ENCODE results near the gene ASB10. TPM values are rescaled to one million over a fixed set of nuclear protein-coding genes. Genes with fewer than 3 reads are reported as not detected.

Gene ASB10
- polyA plus RNA-seq, 2 of the 4 experiments (the other 2 are of a cell fraction), result not detected

DNA sequence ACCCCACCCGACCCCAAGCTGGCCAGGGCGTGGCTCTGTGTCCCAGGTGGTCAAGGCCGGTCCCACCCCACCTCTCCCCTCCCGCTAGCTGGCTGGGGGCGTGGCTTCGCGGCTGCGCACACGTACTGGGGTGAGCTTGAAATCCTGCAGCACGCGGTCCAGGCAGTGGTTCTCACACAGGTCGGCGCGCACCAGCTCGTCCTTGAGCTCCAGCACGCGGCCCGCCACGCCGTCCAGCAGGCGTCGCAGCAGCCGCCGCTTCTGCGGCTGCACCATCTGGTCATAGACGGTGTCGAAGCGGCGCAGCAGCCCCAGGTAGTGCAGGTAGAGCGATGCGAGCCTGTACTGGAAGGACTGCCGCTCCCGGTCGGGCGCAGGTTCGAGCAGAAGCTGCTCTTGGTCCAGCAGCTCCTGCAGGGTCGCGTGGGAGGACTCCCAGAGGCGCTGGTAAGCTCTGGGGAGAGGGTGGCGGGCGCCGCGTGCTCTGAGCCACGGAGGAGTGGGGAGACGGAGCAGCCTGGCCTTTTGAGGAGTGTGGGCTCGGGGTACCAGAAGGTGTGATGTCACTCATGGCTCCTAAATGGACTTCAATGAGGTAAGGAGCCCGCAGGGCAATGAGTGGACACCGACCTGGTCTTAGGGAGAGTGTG is 17.5 kb upstream of the ASB10 start:
- ATAC-seq, result peak in 1 of 2 experiments; percentile 9; a peak in 1 of 6 replicates
- Histone ChIP-seq H3K27ac (no peak overlapping the region), H3K9me3 (no peaks in the 10 kb centered on the region), H3K4me1 (no peaks in the 10 kb centered on the region), H3K4me2 (no peak overlapping the region), H3K4me3 (no peak overlapping the region)
- DNase-seq (ENCODE audit: low read depth in 1 of 2, low spot score in 1 of 2), result no peak
- WGBS (ENCODE audit: missing lambda C conversion rate), result 65% methylated on average over 30 of the region's 48 CpGs
- FAIRE-seq, result no peak
- TF ChIP-seq POLR2A (IDR thresholded peaks at IDR 0.05; ENCODE audit: low read length) (no peak), NR3C1 (IDR thresholded peaks at IDR 0.05) (no peak), SREBF2 (IDR thresholded peaks at IDR 0.05) (no peak), MAZ (IDR thresholded peaks at IDR 0.05; ENCODE audit: borderline replicate concordance, low read depth, low read length) (no peak), RARB (CRISPR knock-in tag; IDR thresholded peaks at IDR 0.05) (no peak), JUN (IDR thresholded peaks at IDR 0.05) (no peak)
- TF ChIP-seq, protein P1, sequence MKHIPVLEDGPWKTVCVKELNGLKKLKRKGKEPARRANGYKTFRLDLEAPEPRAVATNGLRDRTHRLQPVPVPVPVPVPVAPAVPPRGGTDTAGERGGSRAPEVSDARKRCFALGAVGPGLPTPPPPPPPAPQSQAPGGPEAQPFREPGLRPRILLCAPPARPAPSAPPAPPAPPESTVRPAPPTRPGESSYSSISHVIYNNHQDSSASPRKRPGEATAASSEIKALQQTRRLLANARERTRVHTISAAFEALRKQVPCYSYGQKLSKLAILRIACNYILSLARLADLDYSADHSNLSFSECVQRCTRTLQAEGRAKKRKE (CRISPR knock-in tag; IDR thresholded peaks at IDR 0.05; ENCODE audit: low read depth), result no peak
- ChIA-PET POLR2A (no interaction called here), CTCF (interaction anchor here (0.5 to 1.8 kb wide), 3 partner anchors 37 to 86 kb away, joined by 3 to 5 read pairs (median 4); partner anchors contain the start of gene GBX1)

DNA sequence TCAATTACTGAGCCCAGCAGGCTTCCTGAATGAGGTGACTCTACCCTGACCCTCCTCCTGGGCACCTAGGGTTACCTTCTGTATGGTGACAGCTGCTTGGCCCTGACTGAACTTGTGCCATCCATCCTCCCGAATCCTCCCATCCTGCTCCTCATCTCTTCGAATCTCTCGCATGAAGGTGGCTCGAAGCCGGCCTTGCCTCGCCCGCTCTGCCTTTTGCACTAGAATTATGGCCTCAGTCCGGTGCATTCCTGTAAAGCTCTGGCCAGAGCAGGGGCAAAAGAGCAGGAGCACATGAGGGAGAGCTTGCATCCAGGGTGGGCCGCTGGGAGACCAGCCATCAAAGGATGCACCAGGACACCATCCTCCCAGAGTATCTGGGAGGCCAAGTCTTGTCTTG is 15.8 kb upstream of the ASB10 start:
- Histone ChIP-seq H3K4me3 (no peak overlapping the region), H3K9me3 (no peaks in the 10 kb centered on the region), H3K4me2 (no peak overlapping the region), H3K4me1 (no peaks in the 10 kb centered on the region), H3K27ac (no peak overlapping the region)
- ATAC-seq (no peak), DNase-seq (ENCODE audit: low read depth in 1 of 2, low spot score in 1 of 2) (no peak), FAIRE-seq (no peak)
- WGBS (ENCODE audit: missing lambda C conversion rate), result 68% methylated on average over 9 of the region's 9 CpGs
- no peak for TF ChIP-seq PHF8 (IDR thresholded peaks at IDR 0.05; ENCODE audit: borderline replicate concordance, low read depth)
- no peak for TF ChIP-seq HOXB13 (CRISPR knock-in tag; IDR thresholded peaks at IDR 0.05; ENCODE audit: low read depth)
- TF ChIP-seq POLR2AphosphoS2 (conservative IDR thresholded peaks at IDR 0.05; ENCODE audit: low read length), result no peak
- TF ChIP-seq TP53 (CRISPR knock-in tag; IDR thresholded peaks at IDR 0.05), result no peak
- no peak for TF ChIP-seq NFE2L2 (conservative IDR thresholded peaks at IDR 0.05; ENCODE audit: low read length)
- TF ChIP-seq TFCP2L1 (CRISPR knock-in tag; IDR thresholded peaks at IDR 0.05), result no peak
- CTCF ChIA-PET, result interaction anchor here (1.1 kb wide), 1 partner anchor 18 kb away, joined by 3 read pairs; no protein-coding TSS in a partner anchor
- POLR2A ChIA-PET, result no interaction called here

DNA sequence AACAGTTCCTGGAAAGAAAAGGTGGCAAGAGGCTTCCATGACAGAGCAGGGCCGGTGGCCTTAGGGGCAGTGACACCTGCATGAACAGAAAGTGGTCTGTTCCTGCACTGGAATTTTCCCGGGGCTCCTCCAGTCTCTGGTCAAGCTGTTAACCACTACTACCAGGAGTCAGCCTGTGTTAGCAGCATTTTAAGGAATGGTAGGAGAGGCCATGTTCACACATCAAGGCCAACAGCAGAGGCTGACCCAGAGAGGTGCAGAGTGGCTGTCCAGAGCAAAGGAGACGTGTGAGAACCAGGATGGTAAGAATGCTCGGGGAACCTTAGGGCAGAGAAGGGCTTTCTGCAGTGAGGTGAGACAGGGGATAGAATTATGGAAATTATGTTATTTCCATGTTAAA is 14.7 kb upstream of the ASB10 start:
- Histone ChIP-seq H3K9me3 (no peaks in the 10 kb centered on the region), H3K4me2 (no peak overlapping the region), H3K27ac (no peak overlapping the region), H3K4me1 (no peaks in the 10 kb centered on the region), H3K4me3 (no peak overlapping the region)
- WGBS (ENCODE audit: missing lambda C conversion rate), result 36% methylated on average over 4 of the region's 4 CpGs
- POLR2A ChIA-PET, result no interaction called here
- TF ChIP-seq CEBPB (IDR thresholded peaks at IDR 0.05), result no peak
- TF ChIP-seq FOXS1 (CRISPR knock-in tag; IDR thresholded peaks at IDR 0.05), result no peak
- TF ChIP-seq GATA3 (IDR thresholded peaks at IDR 0.05; ENCODE audit: borderline replicate concordance), result no peak
- no peak for TF ChIP-seq EHF (CRISPR knock-in tag; IDR thresholded peaks at IDR 0.05)
- TF ChIP-seq, protein P2, sequence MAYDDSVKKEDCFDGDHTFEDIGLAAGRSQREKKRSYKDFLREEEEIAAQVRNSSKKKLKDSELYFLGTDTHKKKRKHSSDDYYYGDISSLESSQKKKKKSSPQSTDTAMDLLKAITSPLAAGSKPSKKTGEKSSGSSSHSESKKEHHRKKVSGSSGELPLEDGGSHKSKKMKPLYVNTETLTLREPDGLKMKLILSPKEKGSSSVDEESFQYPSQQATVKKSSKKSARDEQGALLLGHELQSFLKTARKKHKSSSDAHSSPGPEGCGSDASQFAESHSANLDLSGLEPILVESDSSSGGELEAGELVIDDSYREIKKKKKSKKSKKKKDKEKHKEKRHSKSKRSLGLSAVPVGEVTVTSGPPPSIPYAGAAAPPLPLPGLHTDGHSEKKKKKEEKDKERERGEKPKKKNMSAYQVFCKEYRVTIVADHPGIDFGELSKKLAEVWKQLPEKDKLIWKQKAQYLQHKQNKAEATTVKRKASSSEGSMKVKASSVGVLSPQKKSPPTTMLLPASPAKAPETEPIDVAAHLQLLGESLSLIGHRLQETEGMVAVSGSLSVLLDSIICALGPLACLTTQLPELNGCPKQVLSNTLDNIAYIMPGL (CRISPR knock-in tag; IDR thresholded peaks at IDR 0.05; ENCODE audit: borderline replicate concordance), result no peak
- TF ChIP-seq, protein P3, sequence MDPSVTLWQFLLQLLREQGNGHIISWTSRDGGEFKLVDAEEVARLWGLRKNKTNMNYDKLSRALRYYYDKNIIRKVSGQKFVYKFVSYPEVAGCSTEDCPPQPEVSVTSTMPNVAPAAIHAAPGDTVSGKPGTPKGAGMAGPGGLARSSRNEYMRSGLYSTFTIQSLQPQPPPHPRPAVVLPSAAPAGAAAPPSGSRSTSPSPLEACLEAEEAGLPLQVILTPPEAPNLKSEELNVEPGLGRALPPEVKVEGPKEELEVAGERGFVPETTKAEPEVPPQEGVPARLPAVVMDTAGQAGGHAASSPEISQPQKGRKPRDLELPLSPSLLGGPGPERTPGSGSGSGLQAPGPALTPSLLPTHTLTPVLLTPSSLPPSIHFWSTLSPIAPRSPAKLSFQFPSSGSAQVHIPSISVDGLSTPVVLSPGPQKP (IDR thresholded peaks at IDR 0.05; ENCODE audit: low read depth, low read length), result no peak
- TF ChIP-seq POLR2A (IDR thresholded peaks at IDR 0.05; ENCODE audit: low read length), result no peak
- TF ChIP-seq KDM1A (IDR thresholded peaks at IDR 0.05; ENCODE audit: low read depth), result no peak
- no peak for TF ChIP-seq EP300 (IDR thresholded peaks at IDR 0.05)
- TF ChIP-seq ZSCAN20 (CRISPR knock-in tag; IDR thresholded peaks at IDR 0.05), result no peak
- TF ChIP-seq, protein P4, sequence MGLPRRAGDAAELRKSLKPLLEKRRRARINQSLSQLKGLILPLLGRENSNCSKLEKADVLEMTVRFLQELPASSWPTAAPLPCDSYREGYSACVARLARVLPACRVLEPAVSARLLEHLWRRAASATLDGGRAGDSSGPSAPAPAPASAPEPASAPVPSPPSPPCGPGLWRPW (IDR thresholded peaks at IDR 0.05), result no peak
- TF ChIP-seq, protein P5, sequence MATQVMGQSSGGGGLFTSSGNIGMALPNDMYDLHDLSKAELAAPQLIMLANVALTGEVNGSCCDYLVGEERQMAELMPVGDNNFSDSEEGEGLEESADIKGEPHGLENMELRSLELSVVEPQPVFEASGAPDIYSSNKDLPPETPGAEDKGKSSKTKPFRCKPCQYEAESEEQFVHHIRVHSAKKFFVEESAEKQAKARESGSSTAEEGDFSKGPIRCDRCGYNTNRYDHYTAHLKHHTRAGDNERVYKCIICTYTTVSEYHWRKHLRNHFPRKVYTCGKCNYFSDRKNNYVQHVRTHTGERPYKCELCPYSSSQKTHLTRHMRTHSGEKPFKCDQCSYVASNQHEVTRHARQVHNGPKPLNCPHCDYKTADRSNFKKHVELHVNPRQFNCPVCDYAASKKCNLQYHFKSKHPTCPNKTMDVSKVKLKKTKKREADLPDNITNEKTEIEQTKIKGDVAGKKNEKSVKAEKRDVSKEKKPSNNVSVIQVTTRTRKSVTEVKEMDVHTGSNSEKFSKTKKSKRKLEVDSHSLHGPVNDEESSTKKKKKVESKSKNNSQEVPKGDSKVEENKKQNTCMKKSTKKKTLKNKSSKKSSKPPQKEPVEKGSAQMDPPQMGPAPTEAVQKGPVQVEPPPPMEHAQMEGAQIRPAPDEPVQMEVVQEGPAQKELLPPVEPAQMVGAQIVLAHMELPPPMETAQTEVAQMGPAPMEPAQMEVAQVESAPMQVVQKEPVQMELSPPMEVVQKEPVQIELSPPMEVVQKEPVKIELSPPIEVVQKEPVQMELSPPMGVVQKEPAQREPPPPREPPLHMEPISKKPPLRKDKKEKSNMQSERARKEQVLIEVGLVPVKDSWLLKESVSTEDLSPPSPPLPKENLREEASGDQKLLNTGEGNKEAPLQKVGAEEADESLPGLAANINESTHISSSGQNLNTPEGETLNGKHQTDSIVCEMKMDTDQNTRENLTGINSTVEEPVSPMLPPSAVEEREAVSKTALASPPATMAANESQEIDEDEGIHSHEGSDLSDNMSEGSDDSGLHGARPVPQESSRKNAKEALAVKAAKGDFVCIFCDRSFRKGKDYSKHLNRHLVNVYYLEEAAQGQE (IDR thresholded peaks at IDR 0.05), result no peak
- no peak for TF ChIP-seq TFCP2L1 (CRISPR knock-in tag; IDR thresholded peaks at IDR 0.05)
- no peak for TF ChIP-seq ESRRA (IDR thresholded peaks at IDR 0.05; ENCODE audit: borderline replicate concordance, low read length)
- no peak for TF ChIP-seq JUN (IDR thresholded peaks at IDR 0.05)
- ATAC-seq (no peak), FAIRE-seq (no peak), DNase-seq (ENCODE audit: low read depth in 1 of 2, low spot score in 1 of 2) (no peak)
- CTCF ChIA-PET, result no interaction called here

All from A549 (cell line).